GM19397 (cell line): ENCODE results near the gene KCNH2.
"Not testable (repeated sequence)": the region's sequence is repeated elsewhere in the genome, so short reads cannot be mapped to it uniquely, and the experiment has no call there.

Source experiments
- ATAC-seq: cut with Tn5 transposase; IDR thresholded peaks from one replicate; pipeline ENCODE4 v1.9.1; 2021; ENCODE audit warnings: mild to moderate bottlenecking, moderate library complexity; ENCODE audit not compliant: unreplicated experiment

Gene KCNH2

GRCh38 chr7:151012031-151012692, 34.0 kb upstream of the KCNH2 start:
- ATAC-seq: no peak

DNA sequence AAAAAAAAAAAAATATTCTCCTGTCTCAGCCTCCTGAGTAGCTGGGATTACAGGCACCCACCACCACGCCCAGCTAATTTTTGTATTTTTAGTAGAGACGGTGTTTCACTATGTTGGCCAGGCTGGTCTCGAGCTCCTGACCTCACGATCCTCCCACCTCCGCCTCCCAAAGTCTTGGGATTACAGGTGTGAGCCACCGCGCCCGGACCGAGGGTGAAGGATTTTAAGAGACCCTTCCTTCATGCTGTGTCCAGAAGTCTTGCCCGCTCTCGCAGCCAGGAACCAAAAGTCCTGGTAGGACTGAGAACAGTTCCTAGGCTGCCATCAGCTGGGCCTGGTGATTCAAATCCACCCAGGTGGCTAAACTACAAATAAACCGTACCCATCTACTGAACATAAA, 33.5 kb upstream of the KCNH2 start:
- not testable (repeated sequence) for ATAC-seq

DNA sequence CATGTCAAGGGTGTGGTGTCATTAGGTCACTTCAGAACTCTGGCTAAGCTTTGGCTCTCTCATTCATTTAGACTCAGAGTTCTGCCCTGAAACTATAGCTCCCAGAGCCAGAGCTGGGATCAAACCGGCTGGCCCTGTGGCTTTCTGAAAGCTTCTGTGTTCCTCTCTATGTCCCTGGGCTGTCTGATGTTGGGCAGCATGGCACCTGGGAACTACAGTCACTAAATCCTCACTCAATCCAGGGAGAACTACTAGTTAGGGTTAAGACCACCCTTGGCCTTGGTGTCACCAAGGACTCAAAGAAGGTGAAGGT, 32.9 kb upstream of the KCNH2 start:
- no peak for ATAC-seq

DNA sequence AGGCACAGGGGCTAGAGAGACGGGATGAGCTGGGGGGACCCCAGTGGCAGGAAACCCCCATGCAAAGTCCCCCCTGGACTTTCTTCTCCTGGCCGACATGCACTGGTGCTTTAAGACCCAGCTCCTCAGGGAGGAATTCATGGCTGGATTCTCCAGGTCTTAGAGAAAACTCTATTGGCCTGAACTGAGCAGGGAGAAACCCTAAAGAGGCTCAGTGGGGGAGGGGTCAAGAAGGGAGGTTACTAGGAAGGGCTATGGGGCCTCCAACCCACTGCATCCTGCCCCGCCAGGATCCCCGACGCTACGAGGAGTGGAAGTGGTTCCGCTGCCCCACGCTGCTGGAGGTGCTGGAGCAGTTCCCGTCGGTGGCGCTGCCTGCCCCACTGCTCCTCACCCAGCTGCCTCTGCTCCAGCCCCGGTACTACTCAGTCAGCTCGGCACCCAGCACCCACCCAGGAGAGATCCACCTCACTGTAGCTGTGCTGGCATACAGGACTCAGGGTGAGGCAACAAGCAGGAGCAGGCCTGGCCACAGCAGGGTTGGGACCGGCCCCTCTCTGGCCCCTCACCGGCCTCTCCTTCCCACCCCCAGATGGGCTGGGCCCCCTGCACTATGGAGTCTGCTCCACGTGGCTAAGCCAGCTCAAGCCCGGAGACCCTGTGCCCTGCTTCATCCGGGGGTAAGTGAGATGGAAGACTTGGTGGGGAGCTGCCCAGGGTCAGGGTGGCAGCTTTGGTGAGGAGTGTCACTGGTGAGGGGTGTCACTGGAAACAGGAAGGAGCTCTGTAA, 32.4 kb upstream of the KCNH2 start:
- no peak for ATAC-seq

DNA sequence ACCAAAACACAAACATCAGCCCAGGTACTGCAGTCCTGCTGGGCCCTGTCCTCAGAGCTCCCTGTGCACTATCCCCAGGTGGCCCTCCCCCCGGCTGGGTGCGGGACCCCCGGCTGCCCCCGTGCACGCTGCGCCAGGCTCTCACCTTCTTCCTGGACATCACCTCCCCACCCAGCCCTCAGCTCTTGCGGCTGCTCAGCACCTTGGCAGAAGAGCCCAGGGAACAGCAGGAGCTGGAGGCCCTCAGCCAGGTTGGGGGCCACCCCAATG, 31.9 kb upstream of the KCNH2 start:
- no peak for ATAC-seq

GRCh38 chr7:151009327-151010036, 31.4 kb upstream of the KCNH2 start:
- no peak for ATAC-seq

- peak; percentile 52 for ATAC-seq
Observed at GRCh38 chr7:151008511-151009323, 30.6 kb upstream of the KCNH2 start.

DNA sequence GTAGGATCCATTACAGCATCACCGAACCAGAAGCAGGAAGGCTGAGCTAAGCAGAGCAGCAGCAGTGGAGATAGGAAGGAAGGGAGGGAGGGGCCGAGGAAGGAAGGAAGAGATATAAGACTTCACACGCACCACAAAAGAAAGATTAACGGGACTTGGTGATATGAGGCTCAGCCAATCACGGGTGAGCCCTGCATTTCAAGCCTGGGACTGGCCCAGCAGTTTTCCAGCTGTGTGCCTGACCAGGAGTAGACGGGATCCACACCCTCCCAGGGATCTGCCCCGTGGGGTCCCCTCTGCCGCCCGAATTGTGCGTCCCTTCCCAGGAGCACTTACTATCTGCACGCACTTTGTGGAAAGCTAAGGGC, 30.0 kb upstream of the KCNH2 start:
- ATAC-seq: no peak

GRCh38 chr7:151007469-151007898, 29.4 kb upstream of the KCNH2 start:
- no peak for ATAC-seq

GRCh38 chr7:151006590-151007300, 28.6 kb upstream of the KCNH2 start:
- no peak for ATAC-seq

- no peak for ATAC-seq
Observed at GRCh38 chr7:151005566-151005965, 27.4 kb upstream of the KCNH2 start.

- no peak for ATAC-seq
Observed at GRCh38 chr7:151003572-151003971, 25.5 kb upstream of the KCNH2 start.

DNA sequence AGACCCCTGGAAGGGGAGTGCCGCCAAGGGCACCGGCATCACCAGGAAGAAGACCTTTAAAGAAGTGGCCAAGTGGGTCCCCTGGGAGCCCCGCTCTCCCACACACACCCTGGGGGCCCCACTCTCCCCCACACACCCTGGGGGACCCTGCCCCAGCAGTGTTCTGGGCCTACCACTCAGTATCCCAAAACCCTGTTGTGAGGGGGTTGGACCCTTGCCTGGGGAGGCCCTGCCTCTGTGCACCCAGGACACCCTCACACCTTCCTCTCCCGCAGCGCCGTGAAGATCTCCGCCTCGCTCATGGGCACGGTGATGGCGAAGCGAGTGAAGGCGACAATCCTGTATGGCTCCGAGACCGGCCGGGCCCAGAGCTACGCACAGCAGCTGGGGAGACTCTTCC, 23.4 kb upstream of the KCNH2 start:
- ATAC-seq: no peak

DNA sequence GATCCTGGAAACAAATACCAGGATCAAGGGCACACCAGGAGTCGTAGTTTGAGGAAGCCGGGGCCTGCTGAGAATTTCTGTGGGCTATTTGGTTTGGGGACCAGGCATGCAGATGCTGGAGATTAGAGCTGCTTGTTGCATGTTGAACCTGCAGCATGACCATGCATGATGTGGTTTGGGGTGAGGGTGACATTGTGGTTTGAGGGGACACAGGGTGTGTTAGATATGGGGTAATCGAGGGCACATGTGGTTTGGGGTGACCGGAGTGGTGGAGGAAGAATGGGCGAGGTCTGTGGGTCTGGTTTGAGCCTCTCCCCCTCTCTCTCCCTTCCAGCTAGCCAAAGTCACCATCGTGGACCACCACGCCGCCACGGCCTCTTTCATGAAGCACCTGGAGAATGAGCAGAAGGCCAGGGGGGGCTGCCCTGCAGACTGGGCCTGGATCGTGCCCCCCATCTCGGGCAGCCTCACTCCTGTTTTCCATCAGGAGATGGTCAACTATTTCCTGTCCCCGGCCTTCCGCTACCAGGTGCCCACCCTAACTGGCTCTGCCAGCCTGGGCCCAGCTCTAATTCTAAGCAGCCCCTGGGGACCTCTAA, 22.9 kb upstream of the KCNH2 start:
- no peak for ATAC-seq

DNA sequence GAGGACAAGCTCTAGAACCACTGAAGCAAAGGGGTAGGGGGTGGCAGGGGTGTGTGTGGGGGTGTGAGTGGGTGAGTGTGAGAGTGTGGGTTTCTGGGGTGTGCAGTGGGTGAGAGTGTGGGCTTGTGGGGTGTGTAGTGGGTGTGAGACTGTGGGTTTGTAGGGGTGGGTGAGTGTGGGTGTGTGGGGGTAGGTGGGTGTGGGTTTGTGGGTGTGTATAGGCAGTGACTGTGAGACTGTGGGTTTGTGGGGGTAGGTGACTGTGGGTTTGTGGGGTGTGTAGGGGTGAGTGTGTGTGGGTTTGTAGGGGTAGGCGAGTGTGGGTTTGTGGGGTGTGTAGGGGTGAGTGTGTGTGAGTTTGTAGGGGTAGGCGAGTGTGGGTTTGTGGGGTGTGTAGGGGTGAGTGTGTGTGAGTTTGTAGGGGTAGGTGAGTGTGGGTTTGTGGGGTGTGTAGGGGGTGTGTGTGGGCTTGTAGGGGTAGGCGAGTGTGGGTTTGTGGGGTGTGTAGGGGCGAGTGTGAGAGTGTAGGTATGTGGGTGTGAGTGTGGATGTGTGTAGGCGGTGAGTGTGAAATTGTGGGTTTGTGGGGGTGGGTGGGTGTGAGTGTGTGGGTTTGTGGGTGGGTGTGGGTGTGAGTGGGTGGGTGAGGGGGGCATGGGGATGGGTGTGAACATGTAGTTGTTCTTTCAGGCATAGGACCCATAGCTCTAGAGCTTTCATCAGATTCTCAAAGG, 21.5 kb upstream of the KCNH2 start:
- no peak for ATAC-seq

- no peak for ATAC-seq
Observed at GRCh38 chr7:150999001-150999400, 20.9 kb upstream of the KCNH2 start.

DNA sequence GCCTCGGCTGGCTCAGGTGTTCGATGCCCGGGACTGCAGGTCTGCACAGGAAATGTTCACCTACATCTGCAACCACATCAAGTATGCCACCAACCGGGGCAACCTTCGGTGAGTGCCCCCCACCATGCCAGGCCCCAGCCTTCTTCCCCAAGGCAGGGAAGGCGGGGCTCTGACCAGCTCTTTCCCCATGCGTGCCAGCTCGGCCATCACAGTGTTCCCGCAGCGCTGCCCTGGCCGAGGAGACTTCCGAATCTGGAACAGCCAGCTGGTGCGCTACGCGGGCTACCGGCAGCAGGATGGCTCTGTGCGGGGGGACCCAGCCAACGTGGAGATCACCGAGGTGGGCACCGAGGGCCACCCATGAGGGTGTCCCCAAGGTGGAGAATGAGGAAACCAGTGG, 20.2 kb upstream of the KCNH2 start:
- no peak for ATAC-seq

GRCh38 chr7:150997817-150998216, 19.7 kb upstream of the KCNH2 start:
- ATAC-seq: no peak

- ATAC-seq: no peak
Observed at GRCh38 chr7:150997075-150997511, 19.0 kb upstream of the KCNH2 start.
